Measurements from ENCODE around the gene RHBDL3. TPM values are rescaled to one million over a fixed set of nuclear protein-coding genes. Genes with fewer than 3 reads are reported as not detected.
"Not testable (repeated sequence)": the region's sequence is repeated elsewhere in the genome, so short reads cannot be mapped to it uniquely, and the experiment has no call there.

RHBDL3 gene
- 0.16 and 0.36 TPM in 2 replicates for total RNA-seq
- 0.13 TPM for polyA plus RNA-seq (2012)

GRCh38 chr17:32265192-32265923 is at the start of gene RHBDL3:
TSS of gene RHBDL3 (plus strand) at chr17:32265832. CDS start at chr17:32266190, 358 bp downstream.
- no peak for DNase-seq (ENCODE audit: low read depth)

- no peak for DNase-seq (ENCODE audit: low read depth)
Observed at GRCh38 chr17:32222621-32223020, 43.0 kb upstream of the RHBDL3 start.

GRCh38 chr17:32223703-32224102 is 41.9 kb upstream of the RHBDL3 start:
- no peak for DNase-seq (ENCODE audit: low read depth)

- DNase-seq (ENCODE audit: low read depth): no peak
Observed at GRCh38 chr17:32226886-32227285, 38.7 kb upstream of the RHBDL3 start.

- DNase-seq (ENCODE audit: low read depth): no peak
Observed at GRCh38 chr17:32227910-32228309, 37.7 kb upstream of the RHBDL3 start.

GRCh38 chr17:32235588-32235987 is 30.0 kb upstream of the RHBDL3 start:
- no peak for DNase-seq (ENCODE audit: low read depth)

- no peak for DNase-seq (ENCODE audit: low read depth)
Observed at GRCh38 chr17:32239456-32239855, 26.2 kb upstream of the RHBDL3 start.

- peak; percentile 79 for DNase-seq (ENCODE audit: low read depth)
Observed at GRCh38 chr17:32240750-32241149, 24.9 kb upstream of the RHBDL3 start.

GRCh38 chr17:32241640-32242039 is 24.0 kb upstream of the RHBDL3 start:
- DNase-seq (ENCODE audit: low read depth): no peak

GRCh38 chr17:32249475-32249874 is 16.2 kb upstream of the RHBDL3 start:
- DNase-seq (ENCODE audit: low read depth): no peak

- DNase-seq (ENCODE audit: low read depth): peak; percentile 85
Observed at GRCh38 chr17:32253117-32253611, 12.5 kb upstream of the RHBDL3 start.

GRCh38 chr17:32256012-32256700 is 9.5 kb upstream of the RHBDL3 start:
- DNase-seq (ENCODE audit: low read depth): no peak

GRCh38 chr17:32256701-32257019 is 9.0 kb upstream of the RHBDL3 start:
- DNase-seq (ENCODE audit: low read depth): no peak

GRCh38 chr17:32258383-32259140 is 7.1 kb upstream of the RHBDL3 start:
- no peak for DNase-seq (ENCODE audit: low read depth)

- DNase-seq (ENCODE audit: low read depth): peak; percentile 82
Observed at GRCh38 chr17:32259586-32259985, 6.0 kb upstream of the RHBDL3 start.

GRCh38 chr17:32261417-32261736 is 4.3 kb upstream of the RHBDL3 start:
- no peak for DNase-seq (ENCODE audit: low read depth)

- DNase-seq (ENCODE audit: low read depth): no peak
Observed at GRCh38 chr17:32261936-32262510, 3.6 kb upstream of the RHBDL3 start.

- DNase-seq (ENCODE audit: low read depth): not testable (repeated sequence)
Observed at GRCh38 chr17:32263515-32263914, 2.1 kb upstream of the RHBDL3 start.

GRCh38 chr17:32264140-32264799 is 1.4 kb upstream of the RHBDL3 start:
- no peak for DNase-seq (ENCODE audit: low read depth)

- DNase-seq (ENCODE audit: low read depth): no peak
Observed at GRCh38 chr17:32264823-32265191, 825 bp upstream of the RHBDL3 start.

- DNase-seq (ENCODE audit: low read depth): no peak
Observed at GRCh38 chr17:32266051-32266388, 388 bp downstream of the RHBDL3 start.
